NCI-H1436 (cell line): ENCODE data around the gene GNA14.
"Not testable (repeated sequence)": the region's sequence is repeated elsewhere in the genome, so short reads cannot be mapped to it uniquely, and the experiment has no call there.

Source experiments
- DNase-seq: peaks from one replicate; lab custom pipeline; 2025; lab: John Stamatoyannopoulos, UW

Gene GNA14

GRCh38 chr9:77648234-77649108, at the start of gene GNA14:
TSS of gene GNA14 (minus strand) at chr9:77648322. CDS start at chr9:77647793, 529 bp downstream.
- no peak for DNase-seq

DNA sequence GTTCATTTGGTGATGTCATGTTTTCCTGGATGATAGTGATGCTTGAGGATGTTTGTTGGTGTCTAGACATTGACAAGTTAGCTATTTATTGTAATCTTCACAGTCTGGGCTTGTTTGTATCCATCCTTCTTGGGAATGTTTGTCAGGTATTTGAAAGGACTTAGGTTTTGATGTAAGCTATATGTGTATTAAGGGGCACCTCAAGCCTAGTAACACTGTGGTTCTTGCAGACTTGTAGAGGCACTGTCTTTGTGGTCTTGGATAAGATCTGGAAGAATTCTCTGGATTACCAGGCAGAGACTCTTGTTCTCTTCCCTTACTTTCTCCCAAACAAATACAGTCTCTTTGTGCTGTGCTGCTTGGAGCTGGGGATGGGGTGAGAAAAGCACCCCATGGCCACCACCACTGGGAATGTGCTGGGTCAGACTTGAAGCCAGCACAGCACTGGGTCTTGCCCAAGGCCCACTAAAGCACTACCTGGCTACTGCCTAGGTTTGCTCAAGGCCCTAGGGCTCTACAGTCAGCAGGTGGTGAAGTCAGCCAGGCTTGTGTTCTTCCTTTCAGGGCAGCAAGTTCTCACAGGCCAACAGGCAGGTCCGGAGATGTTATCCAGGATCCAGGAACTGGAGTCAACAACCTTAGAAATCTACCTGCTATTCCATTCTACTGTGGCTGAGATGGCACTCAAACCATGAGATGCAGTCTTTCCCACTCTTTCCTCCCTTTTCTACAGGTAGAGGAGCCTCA, 49.3 kb upstream of the GNA14 start:
- no peak for DNase-seq

- not testable (repeated sequence) for DNase-seq
Observed at GRCh38 chr9:77690723-77691122, 42.6 kb upstream of the GNA14 start.

DNA sequence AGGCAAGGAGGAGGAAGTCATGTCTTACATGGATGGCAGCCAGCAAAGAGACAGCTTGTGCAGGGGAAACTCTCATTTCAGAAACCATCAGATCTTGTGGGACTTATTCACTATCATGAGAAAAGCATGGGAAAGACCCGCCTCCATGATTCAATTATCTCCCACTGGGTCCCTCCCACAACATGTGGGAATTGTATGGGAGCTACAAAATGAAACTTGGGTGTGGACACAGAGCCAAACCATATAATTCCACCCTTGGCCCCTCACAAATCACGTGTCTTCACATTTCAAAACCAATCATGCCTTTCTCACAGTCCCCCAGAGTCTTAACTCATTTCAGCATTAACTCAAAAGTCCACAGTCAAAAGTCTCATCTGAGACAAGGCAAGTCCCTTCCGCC, 42.0 kb upstream of the GNA14 start:
- not testable (repeated sequence) for DNase-seq

- not testable (repeated sequence) for DNase-seq
Observed at GRCh38 chr9:77687737-77688136, 39.6 kb upstream of the GNA14 start.

DNA sequence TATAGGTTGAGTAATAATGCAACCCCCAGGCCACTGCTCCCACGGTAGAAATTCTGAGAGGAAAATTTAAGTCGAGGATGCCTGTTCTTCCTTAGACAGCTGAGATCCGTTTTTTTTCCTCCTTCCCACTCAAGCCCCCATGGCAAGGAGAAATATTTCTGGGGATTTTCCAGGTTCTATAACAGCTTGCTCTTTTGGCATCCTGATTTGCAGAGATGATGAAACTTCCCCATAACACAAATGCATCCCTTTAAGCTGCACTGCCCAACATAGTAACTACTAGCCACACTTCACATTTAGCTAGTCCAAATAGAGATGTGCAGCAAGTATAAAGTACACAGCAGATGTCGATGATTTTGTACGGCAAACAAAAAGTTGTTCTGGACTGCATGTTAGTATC, 32.5 kb upstream of the GNA14 start:
- DNase-seq = no peak

DNA sequence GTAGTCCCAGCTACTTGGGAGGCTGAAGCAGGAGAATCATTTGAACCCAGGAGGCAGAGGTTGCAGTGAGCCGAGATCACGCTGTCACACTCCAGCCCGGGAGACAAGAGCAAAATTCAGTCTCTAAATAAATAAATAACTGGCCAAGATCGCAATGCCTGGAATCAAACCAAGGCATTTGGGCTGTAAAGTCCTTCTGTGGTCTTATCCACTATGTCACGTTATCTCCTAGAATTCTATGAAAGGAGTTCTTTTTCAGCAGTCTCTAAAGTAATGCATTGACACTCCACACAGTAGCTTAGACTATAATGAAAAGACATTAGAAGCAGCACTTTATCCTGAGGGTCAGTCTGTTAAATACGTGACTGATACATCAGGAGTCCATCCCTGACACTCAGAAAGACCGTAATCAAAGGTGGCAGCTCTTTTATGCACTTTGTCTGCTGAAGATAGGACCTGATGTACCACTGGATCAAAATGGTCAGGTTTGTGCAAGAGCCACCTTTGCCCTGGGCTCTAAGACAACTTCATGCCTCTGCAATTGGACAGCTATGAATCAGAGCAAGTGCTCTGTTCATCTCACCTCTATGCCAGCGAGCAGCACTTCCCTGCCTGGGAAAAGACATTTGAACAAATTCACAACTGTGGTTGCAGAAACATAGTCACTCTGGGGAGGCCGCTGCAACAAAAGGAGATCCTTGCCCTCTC, 31.7 kb upstream of the GNA14 start:
- DNase-seq = no peak

GRCh38 chr9:77679088-77679487, 31.0 kb upstream of the GNA14 start:
- DNase-seq = no peak

DNA sequence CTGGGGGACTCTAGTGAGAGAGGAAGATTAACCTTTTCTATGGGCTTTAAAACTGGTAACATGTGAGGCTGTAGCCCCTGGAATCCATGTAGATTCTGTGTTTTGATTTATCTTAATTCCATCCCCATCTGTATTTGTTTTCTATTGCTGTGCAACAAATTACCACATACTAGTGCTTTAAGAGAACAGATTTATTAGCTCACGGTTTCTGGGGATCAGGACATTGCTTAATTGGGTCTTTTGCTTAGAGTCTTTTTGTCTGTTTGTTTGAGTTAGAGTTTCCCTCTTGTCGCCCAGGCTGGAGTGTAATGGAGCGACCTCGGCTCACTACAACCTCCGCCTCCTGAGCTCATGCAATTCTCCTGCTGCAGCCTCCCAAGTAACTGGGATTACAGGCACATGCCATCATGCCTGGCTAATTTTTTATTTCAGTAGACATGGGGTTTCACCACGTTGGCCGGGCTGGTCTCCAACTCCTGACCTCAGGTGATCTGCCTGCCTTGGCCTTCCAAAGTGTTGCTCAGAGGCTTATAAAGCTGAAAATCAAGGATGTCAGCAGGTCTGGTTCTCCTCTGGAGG, 29.9 kb upstream of the GNA14 start:
- no peak for DNase-seq

GRCh38 chr9:77677397-77677796, 29.3 kb upstream of the GNA14 start:
- no peak for DNase-seq

GRCh38 chr9:77673941-77674791, 26.0 kb upstream of the GNA14 start:
- no peak for DNase-seq

DNA sequence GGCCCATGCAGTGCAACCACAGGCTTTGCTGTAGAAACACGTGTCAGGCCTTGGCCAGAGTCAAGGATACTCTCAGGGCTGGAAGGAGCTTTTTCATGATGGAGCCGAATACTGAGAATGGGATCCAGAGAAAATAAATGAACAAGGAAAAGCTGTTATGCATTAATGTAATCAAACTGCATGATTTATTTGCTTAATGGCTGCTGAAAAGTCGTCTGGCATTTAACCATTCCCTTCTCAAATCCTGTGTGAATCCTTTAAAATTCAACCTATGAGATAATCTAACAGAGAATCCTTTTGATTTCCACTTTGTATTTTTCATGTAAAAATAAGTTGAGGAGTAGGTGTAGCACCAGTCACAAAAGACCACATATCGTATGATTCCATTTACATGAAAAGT, 24.1 kb upstream of the GNA14 start:
- no peak for DNase-seq

GRCh38 chr9:77667151-77667550, 19.0 kb upstream of the GNA14 start:
- DNase-seq = no peak

DNA sequence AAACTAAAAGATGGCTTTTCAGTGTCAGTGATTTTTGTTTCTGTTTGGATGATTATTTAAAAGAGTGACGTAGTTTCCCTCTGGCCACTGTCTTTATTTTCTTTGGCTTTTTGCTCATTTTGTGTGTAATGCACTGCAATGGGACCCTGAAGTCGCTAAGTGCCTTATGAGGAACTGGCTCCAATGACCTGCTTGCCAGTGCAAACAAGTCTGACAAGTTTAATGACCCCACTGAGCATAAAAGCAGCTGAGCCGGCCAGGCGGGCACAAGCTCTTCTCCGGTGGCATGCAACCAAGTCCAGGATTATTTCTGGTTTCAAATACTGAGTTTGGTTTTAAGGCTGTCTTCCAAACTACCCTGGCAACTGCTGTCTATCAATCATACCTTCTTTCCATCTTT, 15.6 kb upstream of the GNA14 start:
- DNase-seq = no peak

DNA sequence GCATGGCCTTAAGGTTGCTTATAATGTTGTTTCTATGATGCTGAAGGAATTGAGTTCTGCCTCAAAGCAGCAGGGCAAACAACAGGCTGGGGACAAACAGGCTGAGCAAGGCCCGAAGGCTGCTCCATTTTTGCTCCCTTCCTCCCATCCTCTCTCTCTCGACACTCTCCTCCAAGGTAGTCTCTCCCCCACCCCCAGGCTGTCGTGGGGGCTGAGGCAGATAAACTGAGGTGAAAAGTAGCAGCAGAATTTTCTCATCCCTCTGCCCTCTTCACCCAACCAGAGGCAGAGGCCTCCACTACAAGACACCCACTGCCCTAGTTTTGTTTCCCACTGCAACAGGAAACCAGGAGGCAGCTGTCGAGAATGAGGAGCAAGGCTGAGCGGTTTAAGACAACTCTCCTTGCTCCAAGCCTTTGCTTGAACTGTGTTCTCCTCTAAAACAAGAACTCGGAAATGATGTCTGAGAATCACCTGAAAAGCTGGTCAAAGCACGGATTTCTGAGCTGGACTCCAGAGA, 13.5 kb upstream of the GNA14 start:
- DNase-seq = no peak

GRCh38 chr9:77659926-77660325, 11.8 kb upstream of the GNA14 start:
- no peak for DNase-seq

- DNase-seq = no peak
Observed at GRCh38 chr9:77651203-77651602, 3.1 kb upstream of the GNA14 start.

GRCh38 chr9:77649109-77649812, 1.1 kb upstream of the GNA14 start:
- DNase-seq = no peak

GRCh38 chr9:77647267-77648233, 572 bp downstream of the GNA14 start:
- no peak for DNase-seq
